ENCODE measurements around the gene TMEM179.

The TMEM179 gene

GRCh38 chr14:104567141-104567956 is 37.2 kb downstream of the TMEM179 start:
- no peak for DNase-seq

- DNase-seq, result no peak
Measured at GRCh38 chr14:104564744-104565679, 39.6 kb downstream of the TMEM179 start.

- DNase-seq, result peak; percentile 56
Measured at GRCh38 chr14:104563742-104564615, 40.6 kb downstream of the TMEM179 start.

GRCh38 chr14:104563191-104563741 is 41.3 kb downstream of the TMEM179 start:
- no peak for DNase-seq

GRCh38 chr14:104562606-104563005 is 42.0 kb downstream of the TMEM179 start:
- no peak for DNase-seq

- no peak for DNase-seq
Measured at GRCh38 chr14:104561632-104562495, 42.7 kb downstream of the TMEM179 start.

- DNase-seq, result peak; percentile 25
Measured at GRCh38 chr14:104561124-104561557, 43.4 kb downstream of the TMEM179 start.

DNA sequence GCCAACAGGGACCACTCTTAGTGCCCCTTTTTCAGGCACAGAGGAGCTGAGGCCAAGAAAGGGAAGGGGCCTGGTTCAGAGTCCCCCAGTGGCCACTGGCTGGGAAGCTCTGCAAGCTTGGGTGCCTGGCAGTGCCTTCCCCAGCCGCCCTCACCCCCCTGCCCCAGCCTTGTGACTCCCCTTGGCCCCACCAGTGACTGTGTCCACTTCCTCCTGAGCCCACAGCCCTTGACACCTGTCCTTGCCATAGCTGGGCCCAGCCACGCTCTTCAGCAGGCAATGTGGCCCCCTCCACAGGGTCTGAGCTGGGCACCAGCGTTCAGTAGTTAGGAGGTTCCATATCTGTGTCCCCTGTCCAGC is 44.0 kb downstream of the TMEM179 start:
- DNase-seq, result no peak

DNA sequence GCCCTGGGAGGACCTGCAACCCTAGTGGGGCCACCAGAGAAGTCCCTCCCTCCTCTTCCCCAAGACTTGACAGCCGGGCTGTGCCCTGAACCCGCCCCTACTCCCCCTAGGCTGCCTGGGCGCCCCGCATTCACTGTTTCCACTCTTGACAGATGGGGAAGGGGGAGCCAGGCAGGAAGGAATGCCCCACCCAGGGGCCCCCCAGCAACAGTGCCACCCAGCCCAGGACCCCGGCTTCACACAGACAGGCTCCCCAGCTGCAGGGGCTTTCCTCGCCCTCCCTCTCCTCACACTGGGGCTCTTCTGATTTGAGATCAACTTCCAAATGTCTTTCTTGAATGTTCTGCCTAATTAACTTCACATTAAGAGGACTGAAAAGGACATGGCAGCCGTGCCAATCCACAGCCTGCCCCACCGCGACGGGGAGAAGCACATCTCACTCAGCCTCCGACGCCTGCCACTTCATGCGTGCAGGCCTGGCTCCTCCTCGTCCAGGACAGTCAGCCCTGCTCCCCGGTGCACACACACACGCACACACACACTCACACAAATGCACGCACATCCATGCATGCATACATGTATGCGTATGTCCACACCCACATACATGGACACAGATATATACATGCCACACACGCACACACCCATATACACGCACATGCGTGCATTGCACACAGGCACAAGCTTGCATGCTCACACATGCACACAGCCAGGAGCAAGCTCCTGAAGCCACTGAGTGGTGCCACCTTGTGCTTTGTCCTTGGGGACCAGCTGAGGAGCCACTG is 44.6 kb downstream of the TMEM179 start:
- DNase-seq, result no peak

DNA sequence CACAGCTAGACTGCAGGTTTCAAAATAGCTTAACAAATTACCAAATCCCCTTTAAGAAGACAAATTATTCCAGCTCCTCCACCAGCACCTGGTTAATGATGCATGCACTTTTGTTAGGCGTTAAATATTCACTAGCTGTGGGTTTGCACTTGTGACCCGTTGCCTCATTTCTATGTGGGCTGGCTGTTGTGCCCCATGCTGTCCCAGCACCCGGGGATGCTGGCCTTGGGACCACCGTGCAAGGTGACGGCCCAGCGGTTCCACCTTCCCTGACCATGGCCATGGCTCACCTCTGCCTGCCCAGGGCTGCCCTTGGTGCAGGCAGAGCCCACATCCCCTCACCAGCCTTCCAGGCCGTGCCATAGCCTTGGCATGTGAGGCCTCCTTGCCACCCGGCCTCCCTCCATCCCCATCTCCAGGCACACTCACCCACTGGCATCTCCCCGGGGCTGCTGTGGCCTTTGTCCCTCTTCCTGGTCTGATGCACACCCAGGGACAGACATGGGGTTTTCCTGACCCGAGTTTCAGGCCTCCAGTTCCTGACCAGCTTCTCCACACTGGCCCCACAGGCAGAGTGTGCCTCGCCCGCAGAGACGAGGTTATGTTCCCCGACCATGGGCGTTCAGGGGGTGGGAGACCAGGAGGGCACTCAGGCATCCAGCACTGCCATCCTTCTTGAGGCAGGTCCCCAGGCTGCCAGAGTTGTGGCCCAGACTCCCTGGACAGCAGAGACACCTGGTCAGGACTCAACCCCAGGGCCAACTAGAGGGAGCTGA is 45.4 kb downstream of the TMEM179 start:
- DNase-seq, result no peak

GRCh38 chr14:104558231-104559027 is 46.1 kb downstream of the TMEM179 start:
- DNase-seq, result no peak

DNA sequence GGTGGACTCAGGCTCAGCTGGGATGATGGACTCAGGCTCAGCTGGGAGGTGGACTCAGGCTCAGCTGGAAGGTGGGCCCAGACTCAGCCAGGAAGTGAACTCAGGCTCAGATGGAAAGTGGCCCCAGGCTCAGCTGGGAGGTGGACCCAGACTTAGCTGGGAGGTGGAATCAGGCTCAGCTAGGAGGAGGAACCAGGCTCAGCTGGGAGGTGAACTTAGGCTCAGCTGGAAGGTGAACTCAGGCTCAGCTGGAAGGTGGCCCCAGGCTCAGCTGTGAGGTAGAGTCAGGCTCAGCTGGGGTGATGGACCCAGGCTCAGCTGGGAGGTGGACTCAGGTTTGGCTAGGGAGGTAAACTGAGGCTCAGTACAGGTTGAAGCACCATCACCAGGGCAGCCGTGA is 46.8 kb downstream of the TMEM179 start:
- DNase-seq, result no peak

- DNase-seq, result no peak
Measured at GRCh38 chr14:104557086-104557485, 47.5 kb downstream of the TMEM179 start.

GRCh38 chr14:104556256-104557021 is 48.1 kb downstream of the TMEM179 start:
- DNase-seq, result no peak

GRCh38 chr14:104555430-104556255 is 48.9 kb downstream of the TMEM179 start:
- DNase-seq, result no peak

DNA sequence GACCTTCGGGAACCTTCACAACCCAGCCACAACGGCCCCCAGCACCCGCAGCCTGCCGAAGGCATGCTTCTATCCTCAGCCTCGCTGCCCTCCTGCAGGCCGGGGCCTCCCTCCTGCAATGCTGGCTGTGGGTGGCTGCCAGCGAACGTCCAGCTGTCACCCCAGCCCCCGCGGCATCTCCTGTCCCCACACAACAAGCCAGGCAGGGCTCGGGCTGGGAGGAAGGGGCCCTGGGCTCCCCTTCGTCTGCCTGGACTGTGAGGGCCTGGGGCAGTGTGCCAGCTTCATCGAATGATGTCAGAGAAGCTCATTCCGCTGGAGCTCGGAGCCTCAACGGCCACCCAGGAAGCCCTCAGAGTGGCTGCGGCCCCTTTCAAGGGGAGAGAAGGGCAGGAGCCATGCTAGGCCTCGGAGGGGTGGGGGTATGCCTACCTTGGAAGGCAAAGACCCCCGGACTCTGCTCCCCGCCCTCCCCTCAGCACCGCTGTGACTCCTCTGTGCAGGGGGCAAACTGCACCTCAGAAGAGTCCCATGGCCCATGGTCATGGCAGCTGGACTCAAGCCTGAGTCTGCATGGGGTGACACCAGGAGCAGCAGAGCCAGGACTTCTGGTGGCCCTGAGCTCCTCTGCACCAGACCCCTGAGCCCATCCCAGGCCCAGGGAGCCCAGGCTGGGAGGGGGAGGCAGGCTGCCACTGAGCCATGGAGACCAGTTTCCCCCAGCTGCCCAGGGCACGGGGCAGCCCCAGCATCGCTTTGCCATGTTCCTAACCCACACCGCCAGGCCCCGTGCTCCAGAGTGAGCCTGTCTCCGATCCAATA is 49.8 kb downstream of the TMEM179 start:
- DNase-seq, result no peak

All from NCI-H510A treated with DMSO at 0.1 percent for 48 hours (cell line).